ENCODE results near the gene JMJD6.
A peak's percentile ranks its signal among the peaks of the same experiment; 100 is the strongest.
"Not testable (repeated sequence)": the region's sequence is repeated elsewhere in the genome, so short reads cannot be mapped to it uniquely, and the experiment has no call there.

The JMJD6 gene

DNA sequence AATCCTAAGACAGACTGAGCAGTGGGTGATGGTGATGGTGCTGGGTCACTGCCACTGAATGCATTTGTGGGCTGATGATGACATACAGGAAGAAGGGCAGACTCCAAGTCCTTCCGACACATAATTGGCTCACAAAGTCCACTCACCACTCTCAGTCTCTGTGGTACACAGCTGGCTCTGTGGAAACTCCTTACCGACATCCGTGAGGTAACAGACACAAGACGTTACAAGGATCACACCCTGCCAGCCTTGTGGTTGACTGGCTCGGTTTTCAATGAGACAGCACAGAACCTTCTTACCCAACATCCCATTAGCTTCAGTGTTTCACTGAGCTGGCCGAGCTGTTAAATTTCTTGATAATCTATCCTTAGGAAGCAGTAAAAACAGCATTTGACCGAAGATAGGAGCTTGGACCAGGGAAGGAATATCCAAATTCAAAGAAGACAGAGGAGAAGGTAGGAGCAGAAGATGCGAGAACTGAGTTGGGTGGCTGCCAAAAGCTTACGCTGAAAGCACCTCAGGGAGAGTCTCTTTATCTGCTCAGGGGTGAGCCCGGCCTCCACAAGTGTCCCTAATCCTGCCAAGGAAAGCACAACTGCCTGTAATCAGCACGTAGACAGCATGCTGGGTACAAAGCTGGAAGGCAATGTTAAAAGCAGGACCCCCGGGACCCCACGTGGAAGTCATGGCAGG, 10.1 kb downstream of the JMJD6 start:
- DNase-seq (ENCODE audit: low read depth in 2 of 2) = no peak

DNA sequence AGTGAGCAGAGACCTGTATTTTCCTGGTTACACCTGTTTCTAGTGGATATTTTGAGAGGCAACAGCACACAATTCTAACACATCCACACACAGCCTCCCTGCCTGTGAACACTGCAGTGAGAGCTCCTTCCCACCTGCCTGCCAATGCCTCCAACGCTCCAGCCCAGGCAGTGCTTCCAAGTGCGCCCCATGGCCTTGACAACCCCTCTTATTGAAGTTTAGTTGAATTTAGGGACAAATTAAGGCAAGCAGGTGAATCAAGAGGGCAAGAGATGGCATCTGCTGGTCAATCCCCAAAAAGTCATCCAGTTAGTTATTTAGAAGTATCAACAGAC, 10.9 kb downstream of the JMJD6 start:
- no peak for DNase-seq (ENCODE audit: low read depth in 2 of 2)

DNA sequence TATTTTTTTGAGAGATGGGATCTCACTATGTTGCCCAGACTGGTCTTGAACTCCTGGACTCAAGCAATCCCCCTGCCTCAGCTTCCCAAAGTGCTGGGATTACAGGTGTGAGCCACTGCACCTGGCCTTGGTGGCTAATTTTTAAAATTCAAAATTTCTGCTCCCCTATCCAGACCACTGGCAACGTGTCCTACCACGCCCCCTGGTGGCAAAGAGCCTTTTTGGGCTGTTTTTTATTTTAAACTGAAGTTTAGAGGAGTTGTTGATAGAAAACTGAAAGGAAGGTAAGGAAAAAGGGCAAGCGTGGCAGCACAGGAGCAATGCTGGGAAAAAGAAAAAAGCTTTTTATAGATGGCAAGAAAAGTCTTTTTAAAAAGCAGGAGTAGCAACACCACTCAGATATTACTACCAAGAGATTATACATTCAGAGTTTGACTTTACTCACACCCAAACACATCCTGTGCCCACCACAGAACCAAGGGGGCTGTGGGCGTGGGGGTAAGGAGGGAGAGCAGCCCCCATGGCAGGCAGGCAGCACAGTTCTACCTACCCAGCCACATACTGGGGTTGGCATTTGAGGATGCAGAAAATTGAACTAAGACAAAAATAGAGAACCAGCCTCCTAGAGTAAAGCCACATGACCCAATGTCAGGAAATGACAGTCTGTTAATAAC, 11.4 kb downstream of the JMJD6 start:
- peak; percentile 72 to 77 for DNase-seq (ENCODE audit: low read depth in 2 of 2)

DNA sequence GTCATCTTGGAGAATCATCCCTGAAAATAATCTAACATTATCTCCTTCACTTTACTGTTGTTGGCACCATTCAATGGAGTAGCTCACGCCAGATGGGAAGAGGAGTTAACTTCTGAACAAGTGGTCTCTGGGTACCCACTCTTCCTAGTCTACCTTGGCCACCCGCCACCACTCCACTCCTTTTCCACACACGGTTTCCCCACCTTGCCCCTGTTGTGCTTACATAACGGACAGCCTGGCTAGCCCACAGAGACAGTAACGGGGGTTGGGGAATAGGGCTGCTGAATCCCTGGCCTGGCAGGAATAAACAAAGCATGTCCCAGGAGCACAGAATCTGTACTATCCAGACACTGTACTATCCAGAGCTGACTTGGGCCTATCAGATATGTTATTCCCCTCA, 12.1 kb downstream of the JMJD6 start:
- DNase-seq (ENCODE audit: low read depth in 2 of 2) = no peak

DNA sequence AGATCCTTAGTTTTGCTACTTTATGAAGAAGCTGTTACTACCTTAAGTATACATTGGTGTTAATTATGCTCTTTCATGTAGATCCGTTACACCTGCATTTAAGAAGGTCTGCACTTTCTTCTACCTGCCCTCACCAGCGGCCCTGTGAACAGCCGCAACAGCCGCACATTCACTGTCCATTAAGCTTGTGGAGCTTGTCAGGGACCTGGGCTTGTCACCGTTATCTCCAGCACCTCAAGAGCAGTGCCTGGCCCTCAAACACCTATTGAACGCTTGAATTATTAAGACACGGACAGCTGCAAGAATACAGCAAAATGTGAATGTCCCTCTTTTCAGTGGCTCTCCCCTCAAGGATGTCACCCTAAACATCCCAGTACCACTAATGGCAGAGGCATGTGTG, 12.6 kb downstream of the JMJD6 start:
- DNase-seq (ENCODE audit: low read depth in 2 of 2) = no peak

DNA sequence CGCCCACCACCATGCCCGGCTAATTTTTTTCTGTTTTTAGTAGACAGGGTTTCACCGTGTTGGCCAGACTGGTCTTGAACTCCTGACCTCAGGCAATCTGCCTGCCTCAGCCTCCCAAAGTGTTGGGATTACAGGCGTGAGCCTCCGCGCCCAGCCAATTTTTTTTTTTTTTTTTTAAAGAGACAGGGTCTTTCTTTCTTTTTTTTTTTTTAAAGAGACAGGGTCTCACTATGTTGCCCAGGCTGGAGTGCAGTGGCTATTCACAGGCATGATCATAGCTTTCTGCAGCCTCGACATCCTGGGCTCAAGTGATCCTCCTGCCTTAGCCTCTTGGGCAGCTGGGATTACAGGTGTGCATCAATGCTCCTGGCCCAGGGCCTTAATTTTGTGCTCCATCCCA, 14.1 kb downstream of the JMJD6 start:
- not testable (repeated sequence) for DNase-seq (ENCODE audit: low read depth in 2 of 2)

DNA sequence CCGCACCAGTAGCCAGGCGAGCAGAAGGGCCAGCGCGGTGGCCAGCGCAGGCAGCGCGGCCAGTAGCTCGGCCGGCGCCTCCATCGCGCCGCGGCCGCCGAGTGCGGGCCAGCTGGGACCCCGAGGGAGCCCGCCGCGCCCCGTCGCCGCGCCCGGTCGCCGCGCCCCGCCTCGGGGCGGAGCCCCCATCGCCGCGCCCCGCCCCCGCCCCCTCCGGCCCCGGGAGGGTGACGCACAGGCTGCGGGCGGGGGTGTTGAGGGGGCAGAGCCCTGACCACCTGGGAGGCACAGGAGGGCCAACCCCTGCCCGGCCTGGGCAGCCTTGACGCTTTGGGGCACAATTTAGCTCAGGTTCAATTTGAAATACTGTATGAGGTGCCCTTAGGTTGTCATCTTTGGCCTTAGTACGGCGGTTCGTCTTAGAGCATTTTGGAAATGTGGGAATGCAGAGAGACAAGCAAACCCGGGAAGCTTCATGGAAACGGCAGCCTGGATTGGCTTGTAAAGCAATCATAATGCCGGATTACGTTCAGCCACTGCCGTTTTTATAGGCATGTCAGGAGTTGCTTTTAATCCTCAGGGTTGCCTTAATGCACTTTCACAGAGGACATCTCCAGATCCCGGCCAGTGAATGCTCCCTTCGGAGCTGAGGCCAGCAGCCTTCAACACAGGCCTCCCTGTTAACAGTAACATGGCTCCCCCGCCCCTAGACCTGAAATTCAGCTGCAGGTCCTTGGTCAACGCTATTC, 15.4 kb downstream of the JMJD6 start, which contains the start of gene MXRA7:
Gene MXRA7 (minus strand): TSS at position 103 of the 749 bp plus-strand sequence. CDS start 19 bp downstream, at position 84.
- no peak for DNase-seq (ENCODE audit: low read depth in 2 of 2)

DNA sequence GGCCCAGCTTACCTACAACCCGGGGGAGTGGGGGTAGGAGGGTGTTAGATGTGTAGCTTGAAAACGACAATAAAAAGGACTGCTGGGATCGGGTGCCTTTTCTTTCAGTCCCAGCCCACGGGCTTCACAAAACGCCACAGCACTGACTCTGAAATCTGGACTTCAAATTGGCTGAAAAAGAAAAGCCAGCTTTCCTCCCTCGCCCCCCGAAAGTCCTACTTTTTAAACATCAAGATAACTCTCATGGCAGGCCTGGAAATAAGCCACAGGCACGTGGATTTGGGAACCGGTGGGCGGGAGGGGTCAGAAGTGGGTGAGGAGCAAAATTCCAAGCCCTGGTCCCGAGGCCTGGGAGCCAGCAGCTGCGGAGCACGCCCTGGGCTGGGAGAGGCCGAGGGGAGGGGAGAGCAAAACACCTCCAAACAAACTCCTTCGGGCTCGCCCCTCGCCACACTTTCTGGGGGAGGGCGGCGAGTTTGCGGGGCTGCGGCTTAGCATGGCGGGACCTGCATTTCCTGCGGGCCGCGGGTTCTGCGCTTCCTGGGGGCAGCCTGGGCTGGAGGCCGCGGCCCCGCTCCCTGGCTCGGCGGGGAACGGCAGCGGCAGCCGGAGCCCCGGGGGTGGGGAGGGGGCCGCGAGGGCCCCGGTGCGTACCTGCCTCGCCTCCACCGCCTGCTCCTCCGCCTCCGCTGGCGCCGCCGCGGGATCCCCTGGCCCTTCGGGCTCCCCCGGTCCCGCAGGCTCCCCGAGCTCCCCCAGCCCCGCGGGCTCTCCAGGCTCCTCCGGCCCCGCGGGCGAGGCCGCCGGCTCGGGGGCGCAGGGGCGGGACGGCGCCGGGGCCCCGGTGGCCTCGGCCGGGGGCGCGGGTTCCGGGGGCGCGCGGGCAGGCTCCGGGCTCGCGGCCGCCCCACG, 16.2 kb downstream of the JMJD6 start:
- DNase-seq (ENCODE audit: low read depth in 2 of 2) = not testable (repeated sequence)

DNA sequence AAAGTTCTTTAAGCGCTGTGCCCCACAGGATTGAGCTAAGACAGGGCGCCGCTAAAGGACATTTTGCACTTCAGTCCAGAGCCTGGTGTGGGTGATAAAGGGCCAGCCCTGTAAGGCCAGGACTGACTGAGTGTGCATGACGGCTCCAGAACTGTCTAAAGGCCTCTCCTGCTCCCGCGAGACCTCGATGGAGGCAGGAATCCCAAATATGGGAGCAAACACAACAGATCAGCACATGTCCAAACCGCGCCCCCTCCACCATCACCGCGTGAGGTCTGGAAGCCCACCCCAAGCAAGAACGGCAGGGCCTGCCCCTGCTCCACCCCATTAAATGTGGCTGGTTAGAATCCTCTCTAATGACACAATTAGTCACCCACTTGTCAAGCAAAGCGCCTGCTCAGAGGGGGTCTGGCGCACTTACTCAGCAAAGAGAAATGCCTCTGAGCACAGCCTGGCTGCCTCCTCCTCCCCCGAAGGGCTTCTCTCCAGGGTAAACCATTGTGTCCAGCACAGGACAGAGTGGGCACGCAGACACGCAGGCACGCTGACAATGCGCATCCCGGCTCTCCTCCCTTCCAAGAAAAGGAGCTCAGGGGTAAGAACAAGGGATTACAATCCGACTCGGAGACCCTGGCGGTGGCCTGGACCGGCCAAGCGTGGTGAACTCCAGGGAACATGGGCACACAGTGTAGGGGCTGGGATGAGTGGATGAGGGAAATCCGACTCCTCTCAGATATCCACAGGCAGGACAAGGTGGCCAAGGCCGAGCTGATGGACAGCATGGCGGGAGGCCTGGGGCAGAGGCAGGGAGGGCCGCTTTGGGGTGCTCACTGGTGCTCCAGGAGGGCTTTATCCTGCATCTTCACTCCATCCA, 17.1 kb downstream of the JMJD6 start:
- DNase-seq (ENCODE audit: low read depth in 2 of 2) = no peak

DNA sequence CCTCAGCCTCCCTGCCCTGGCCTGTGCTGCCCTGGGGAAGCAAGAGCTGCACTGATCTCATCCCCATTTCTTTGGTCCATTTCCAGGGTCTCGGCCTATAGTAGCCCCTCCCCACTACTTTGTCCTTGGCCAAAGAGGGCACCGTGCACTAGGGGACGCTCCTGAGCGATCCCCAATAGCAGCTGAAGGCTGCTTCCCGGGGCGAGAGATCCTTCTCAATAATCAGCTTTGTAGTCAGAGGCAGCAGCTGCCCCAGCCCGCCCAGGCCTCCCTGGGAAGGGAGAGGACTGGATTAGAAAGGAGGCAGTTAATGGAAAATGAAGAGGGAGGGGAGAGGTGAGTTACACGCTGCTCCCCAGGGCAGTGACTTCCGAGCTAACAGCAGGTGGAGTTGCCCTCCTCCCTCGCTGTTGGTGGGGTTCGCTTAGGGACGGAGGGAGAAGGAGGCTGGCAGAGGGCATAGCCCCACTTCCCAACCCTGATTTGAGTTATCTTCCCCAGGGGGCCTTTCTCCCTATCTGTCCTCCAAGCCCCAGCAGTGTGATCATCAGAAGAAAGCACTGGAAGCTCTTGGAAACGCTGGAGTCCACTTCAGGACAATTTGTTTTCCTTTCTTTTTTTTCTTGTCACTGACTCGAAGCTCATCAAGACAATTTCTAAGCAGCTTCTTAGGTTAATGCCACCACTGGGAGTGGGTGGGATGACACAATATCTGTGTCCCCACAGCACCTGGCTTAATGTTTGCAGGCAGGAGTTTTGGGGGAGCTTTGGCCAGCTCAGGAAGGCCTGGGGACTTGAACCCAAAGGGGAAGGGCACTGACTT, 18.2 kb downstream of the JMJD6 start:
- DNase-seq (ENCODE audit: low read depth in 2 of 2) = no peak

DNA sequence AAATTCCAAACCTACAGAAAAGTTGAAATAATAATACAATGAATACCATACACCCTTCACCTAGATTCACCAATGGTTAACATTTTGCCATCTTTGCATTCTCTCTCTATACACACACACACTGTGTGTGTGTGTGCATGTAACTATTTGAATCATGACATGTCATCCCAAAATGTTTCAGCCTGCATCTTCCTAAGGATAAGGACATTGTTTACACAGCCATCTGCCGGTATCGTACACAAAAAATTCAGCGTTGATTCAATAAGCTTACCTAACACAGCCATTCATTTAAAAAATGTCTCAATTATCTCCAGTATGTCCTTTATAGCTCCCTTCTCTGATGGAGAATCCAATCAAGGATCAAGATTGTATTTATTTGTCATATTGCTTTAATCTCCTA, 19.6 kb downstream of the JMJD6 start:
- DNase-seq (ENCODE audit: low read depth in 2 of 2) = no peak

DNA sequence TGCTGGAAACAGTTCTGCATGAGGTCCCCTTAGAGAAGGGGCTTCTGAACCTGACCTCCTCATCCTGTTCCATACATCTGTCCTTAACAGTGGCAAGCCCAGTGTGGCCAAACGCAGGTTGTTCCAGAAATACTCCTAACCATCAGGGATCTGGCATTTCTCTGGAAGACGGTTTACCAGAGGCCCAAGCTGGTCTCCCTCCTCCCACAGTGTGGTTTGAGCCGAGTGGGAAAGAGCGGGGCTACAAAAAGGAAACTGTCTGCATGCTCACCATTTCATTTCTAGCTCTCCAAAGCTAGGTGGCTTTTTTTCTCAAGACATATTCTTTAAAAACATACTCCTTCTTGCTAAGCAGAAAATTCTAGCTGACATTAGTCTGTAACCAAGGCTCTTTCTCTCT, 21.6 kb downstream of the JMJD6 start:
- DNase-seq (ENCODE audit: low read depth in 2 of 2) = no peak

DNA sequence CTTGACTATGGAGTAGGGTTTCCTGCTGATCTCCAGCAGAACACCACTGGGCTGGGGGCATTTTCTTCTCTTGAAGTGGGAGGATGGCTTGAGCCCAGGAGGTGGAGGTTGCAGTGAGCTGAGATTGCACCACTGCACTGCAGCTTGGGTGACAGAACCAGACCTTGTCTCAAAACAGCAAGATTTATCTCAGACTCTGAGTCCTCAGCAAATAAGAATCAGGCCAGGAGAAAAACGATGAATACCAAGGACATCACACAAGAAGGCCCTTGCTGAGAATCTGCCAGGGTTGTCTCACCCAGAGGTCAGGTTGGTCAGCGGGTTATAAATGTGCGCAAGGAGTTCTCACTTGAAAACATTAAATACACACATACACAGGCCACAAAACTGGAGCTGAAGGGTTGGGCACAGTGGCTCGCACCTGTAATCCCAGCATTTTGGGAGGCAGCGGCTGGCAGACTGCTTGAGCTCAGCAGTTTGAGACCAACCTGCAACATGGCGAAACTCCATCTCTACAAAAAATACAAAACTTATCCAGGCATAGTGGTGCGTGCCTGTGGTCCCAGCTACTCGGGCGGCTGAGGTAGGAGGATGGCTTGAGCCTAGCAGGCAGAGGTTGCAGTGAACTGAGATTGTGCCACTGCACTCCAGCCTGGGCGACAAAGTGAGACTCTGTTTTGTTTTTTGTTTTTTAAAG, 23.3 kb downstream of the JMJD6 start:
- DNase-seq (ENCODE audit: low read depth in 2 of 2) = no peak

DNA sequence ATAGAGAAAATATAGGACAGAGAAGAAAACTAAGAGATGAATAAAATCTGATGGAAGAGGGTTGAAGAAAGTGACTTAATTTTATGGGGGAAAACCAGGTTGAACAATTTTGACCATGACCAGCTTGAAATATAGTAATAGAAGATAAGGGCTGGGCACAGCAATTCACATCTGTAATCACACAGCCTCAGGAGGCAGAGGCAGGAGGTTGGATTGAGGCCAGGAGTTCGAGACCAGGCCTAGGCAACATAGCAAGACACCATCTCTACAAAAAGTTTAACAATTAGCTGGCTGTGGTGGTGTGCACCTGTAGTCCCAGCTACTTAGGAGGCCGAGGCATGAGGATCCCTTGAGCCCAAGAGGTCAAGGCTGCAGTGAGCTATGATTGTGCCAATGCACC, 24.3 kb downstream of the JMJD6 start:
- no peak for DNase-seq (ENCODE audit: low read depth in 2 of 2)

DNA sequence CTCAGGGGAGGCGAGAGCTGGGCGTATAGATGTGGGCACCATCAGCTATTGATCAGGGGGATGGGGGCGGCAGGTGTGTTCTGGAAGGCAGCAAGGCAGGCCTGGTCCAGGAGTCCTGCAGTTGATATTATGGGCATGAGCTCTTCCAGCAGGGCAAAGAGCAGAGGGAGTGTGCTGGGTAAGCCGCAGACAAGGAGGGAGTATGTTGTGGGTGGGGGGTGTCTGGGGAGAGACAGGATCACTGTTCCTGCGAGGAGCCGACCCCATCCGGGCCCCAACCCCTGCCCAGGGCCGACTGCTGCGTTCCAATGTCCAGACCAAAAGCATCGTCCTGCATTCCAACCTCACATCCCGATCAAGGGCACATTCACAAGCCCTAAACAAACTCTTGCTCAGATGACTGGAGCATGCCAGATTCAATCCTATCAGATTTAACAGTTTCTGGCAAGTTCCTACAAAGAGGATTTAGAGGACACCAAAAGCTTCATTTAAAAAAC, 24.9 kb downstream of the JMJD6 start:
- no peak for DNase-seq (ENCODE audit: low read depth in 2 of 2)

DNA sequence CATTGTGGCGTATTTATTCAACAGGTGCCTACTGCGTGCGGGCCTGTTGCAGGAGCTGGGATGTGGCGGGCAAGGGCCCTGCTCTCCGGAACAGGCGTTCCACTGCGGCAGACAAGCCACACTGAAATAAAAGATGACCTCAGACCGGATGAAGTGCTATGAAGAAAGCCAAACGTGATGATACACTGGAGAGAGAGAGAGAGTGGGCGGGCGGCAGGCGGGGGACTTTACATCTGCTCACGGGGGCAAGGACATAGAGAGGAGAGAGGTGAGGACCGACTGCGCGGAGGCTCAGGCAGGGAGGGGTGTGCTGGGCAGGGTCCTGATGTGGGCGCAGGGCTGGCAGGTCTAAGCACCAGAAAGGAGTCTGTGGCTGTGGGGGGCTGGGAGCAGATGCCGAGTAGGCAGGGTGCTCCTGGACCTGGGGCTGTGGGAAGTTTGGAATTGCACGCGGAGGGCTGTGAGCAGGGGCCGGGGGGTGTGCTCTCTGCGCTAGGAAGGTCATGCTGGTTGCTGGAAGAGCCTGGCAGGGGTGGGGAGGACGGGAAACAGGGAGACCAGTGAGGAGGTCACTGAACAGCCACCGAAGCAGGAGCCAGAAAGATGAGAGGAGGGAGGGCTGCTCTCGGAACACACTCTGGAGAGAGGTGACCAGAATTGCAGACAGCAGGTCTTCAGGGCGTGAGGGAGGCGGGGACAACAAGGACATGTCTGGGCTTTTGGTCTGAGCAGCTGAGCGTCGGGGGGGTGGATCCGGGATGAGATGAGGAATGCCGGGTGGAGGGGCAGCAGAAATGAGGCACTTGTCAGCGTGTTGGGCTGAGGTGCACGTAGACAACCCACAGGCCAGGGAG, 25.6 kb downstream of the JMJD6 start:
- no peak for DNase-seq (ENCODE audit: low read depth in 2 of 2)

DNA sequence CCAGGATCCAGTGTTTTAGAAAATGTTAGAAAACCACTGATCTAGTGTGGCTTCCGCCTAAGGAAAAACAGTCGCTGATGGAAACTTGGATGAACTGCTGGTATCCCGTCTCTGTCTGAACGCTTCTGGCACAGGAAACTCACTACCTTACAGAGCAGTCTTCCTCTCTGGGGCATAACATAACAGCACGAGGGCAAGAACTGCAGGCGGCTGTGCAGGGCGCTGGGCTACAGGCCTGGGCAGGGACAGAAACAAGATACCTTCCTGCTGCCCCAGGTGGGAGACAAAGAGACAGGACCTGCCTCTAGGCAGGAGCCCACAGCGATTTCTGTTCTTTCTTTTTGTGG, 26.2 kb downstream of the JMJD6 start:
- DNase-seq (ENCODE audit: low read depth in 2 of 2) = no peak

DNA sequence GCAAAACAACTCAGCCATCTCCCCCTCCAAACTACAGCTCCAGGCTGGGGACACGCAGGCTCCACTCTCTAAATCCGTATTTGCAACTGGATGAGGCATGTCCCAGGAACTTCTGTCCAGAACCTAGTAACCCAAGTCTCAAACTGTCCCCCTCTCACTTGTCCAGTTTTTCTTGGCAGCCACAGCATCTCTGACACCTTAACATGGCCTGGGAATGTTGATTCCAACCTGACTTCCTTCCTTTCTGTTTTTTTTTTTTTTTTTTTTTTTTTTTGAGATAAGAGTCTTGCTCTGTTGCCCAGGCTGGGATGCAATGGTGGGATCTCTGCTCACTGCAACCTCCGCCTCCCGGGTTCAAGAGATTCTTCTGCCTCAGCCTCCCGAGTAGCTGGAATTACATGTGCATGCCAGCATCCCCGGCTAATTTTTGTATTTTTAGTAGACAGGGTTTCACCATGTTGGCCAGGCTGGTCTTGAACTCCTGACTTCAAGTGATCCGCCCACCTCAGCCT, 27.9 kb downstream of the JMJD6 start:
- DNase-seq (ENCODE audit: low read depth in 2 of 2) = not testable (repeated sequence)
